ENCODE measurements around the gene TIMM17A.
A peak's percentile ranks its signal among the peaks of the same experiment; 100 is the strongest.

The TIMM17A gene

DNA sequence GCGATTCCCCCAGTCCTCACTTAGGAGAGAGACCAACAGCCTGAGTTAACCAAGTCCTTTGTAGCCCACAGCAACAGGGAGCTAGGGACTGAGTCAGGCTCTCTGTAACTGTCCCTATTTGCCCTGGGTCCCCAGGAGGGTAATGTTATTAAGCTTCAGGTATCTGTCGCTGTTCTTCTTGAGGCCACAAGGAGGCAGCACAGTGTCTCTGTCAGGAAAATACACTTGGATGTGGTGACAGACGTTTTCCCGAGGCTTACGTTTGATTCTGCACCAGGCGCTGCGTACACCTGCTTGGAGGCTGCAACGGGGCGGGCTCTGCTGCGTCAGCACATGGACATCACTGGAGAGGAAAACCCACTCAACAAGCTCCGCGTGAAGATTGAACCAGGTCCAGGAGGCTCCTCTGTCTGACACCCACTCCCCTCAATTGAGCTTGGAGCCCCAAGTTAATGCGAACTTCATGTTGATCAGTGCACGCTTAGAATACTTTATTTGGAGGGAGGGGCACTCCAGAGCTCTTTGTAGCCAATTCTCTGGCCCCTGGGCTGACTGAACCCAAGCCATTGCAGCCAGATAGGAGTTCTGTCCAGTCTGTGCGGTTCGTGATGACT is 44.4 kb downstream of the TIMM17A start:
- peak; percentile 83 for ATAC-seq
- TF ChIP-seq, protein P1, sequence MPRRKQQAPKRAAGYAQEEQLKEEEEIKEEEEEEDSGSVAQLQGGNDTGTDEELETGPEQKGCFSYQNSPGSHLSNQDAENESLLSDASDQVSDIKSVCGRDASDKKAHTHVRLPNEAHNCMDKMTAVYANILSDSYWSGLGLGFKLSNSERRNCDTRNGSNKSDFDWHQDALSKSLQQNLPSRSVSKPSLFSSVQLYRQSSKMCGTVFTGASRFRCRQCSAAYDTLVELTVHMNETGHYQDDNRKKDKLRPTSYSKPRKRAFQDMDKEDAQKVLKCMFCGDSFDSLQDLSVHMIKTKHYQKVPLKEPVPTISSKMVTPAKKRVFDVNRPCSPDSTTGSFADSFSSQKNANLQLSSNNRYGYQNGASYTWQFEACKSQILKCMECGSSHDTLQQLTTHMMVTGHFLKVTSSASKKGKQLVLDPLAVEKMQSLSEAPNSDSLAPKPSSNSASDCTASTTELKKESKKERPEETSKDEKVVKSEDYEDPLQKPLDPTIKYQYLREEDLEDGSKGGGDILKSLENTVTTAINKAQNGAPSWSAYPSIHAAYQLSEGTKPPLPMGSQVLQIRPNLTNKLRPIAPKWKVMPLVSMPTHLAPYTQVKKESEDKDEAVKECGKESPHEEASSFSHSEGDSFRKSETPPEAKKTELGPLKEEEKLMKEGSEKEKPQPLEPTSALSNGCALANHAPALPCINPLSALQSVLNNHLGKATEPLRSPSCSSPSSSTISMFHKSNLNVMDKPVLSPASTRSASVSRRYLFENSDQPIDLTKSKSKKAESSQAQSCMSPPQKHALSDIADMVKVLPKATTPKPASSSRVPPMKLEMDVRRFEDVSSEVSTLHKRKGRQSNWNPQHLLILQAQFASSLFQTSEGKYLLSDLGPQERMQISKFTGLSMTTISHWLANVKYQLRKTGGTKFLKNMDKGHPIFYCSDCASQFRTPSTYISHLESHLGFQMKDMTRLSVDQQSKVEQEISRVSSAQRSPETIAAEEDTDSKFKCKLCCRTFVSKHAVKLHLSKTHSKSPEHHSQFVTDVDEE (CRISPR knock-in tag; IDR thresholded peaks at IDR 0.05): no peak
- no peak for TF ChIP-seq CSDC2 (CRISPR knock-in tag; IDR thresholded peaks at IDR 0.05)
- TF ChIP-seq TCF4 (CRISPR knock-in tag; IDR thresholded peaks at IDR 0.05; ENCODE audit: borderline replicate concordance): no peak
- TF ChIP-seq, protein P2, sequence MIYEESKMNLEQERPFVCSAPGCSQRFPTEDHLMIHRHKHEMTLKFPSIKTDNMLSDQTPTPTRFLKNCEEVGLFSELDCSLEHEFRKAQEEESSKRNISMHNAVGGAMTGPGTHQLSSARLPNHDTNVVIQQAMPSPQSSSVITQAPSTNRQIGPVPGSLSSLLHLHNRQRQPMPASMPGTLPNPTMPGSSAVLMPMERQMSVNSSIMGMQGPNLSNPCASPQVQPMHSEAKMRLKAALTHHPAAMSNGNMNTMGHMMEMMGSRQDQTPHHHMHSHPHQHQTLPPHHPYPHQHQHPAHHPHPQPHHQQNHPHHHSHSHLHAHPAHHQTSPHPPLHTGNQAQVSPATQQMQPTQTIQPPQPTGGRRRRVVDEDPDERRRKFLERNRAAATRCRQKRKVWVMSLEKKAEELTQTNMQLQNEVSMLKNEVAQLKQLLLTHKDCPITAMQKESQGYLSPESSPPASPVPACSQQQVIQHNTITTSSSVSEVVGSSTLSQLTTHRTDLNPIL (CRISPR knock-in tag; IDR thresholded peaks at IDR 0.05; ENCODE audit: low read depth): no peak
- no peak for TF ChIP-seq ZNF70 (CRISPR knock-in tag; IDR thresholded peaks at IDR 0.05)
- no peak for TF ChIP-seq OSR1 (CRISPR knock-in tag; IDR thresholded peaks at IDR 0.05)
- TF ChIP-seq RARB (CRISPR knock-in tag; IDR thresholded peaks at IDR 0.05): no peak
- TF ChIP-seq, protein P3, sequence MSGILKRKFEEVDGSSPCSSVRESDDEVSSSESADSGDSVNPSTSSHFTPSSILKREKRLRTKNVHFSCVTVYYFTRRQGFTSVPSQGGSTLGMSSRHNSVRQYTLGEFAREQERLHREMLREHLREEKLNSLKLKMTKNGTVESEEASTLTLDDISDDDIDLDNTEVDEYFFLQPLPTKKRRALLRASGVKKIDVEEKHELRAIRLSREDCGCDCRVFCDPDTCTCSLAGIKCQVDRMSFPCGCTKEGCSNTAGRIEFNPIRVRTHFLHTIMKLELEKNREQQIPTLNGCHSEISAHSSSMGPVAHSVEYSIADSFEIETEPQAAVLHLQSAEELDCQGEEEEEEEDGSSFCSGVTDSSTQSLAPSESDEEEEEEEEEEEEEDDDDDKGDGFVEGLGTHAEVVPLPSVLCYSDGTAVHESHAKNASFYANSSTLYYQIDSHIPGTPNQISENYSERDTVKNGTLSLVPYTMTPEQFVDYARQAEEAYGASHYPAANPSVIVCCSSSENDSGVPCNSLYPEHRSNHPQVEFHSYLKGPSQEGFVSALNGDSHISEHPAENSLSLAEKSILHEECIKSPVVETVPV (CRISPR knock-in tag; IDR thresholded peaks at IDR 0.05): no peak
- no peak for TF ChIP-seq BACH2 (CRISPR knock-in tag; IDR thresholded peaks at IDR 0.05; ENCODE audit: borderline replicate concordance)
- no peak for TF ChIP-seq ZFP30 (CRISPR knock-in tag; IDR thresholded peaks at IDR 0.05)
- TF ChIP-seq, protein P4, sequence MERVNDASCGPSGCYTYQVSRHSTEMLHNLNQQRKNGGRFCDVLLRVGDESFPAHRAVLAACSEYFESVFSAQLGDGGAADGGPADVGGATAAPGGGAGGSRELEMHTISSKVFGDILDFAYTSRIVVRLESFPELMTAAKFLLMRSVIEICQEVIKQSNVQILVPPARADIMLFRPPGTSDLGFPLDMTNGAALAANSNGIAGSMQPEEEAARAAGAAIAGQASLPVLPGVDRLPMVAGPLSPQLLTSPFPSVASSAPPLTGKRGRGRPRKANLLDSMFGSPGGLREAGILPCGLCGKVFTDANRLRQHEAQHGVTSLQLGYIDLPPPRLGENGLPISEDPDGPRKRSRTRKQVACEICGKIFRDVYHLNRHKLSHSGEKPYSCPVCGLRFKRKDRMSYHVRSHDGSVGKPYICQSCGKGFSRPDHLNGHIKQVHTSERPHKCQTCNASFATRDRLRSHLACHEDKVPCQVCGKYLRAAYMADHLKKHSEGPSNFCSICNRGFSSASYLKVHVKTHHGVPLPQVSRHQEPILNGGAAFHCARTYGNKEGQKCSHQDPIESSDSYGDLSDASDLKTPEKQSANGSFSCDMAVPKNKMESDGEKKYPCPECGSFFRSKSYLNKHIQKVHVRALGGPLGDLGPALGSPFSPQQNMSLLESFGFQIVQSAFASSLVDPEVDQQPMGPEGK (CRISPR knock-in tag; IDR thresholded peaks at IDR 0.05; ENCODE audit: borderline replicate concordance): no peak
- no peak for TF ChIP-seq ZNF565 (CRISPR knock-in tag; conservative IDR thresholded peaks at IDR 0.05; ENCODE audit: low read depth)
- TF ChIP-seq ZNF8 (CRISPR knock-in tag; IDR thresholded peaks at IDR 0.05): no peak
- TF ChIP-seq SNAI2 (CRISPR knock-in tag; IDR thresholded peaks at IDR 0.05): no peak
- TF ChIP-seq ZFP3 (CRISPR knock-in tag; IDR thresholded peaks at IDR 0.05): no peak
- no peak for TF ChIP-seq GLIS3 (CRISPR knock-in tag; IDR thresholded peaks at IDR 0.05)
- no peak for TF ChIP-seq ZC3H10 (CRISPR knock-in tag; IDR thresholded peaks at IDR 0.05)
- TF ChIP-seq ISL1 (CRISPR knock-in tag; IDR thresholded peaks at IDR 0.05): no peak

DNA sequence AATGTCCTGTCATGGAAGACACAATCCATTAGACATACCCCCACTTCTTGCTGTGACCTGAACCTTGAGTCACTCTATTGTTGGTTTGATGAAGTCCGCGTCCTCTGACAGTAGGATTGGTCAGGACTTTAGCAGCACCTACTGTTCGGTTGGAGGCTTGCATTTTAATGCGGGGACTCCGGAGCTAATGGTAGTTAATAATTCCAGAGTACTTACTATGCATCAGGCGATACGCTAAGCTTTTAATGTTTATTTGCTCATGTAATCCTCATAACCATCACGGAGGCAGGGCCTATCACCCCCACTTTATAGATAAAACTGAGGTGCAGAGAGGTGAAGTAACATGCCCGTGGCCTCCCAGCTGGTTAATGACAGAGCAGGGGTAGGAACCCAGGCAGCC is 47.2 kb downstream of the TIMM17A start:
- TF ChIP-seq ESRRG (CRISPR knock-in tag; IDR thresholded peaks at IDR 0.05): no peak
- TF ChIP-seq ZNF565 (CRISPR knock-in tag; conservative IDR thresholded peaks at IDR 0.05; ENCODE audit: low read depth): no peak
- TF ChIP-seq, protein P1 (CRISPR knock-in tag; IDR thresholded peaks at IDR 0.05): no peak
- no peak for TF ChIP-seq ZFP3 (CRISPR knock-in tag; IDR thresholded peaks at IDR 0.05)
- TF ChIP-seq, protein P2 (CRISPR knock-in tag; IDR thresholded peaks at IDR 0.05; ENCODE audit: low read depth): no peak
- TF ChIP-seq, protein P4 (CRISPR knock-in tag; IDR thresholded peaks at IDR 0.05; ENCODE audit: borderline replicate concordance): no peak
- TF ChIP-seq ZNF8 (CRISPR knock-in tag; IDR thresholded peaks at IDR 0.05): no peak
- TF ChIP-seq ARNTL (CRISPR knock-in tag; IDR thresholded peaks at IDR 0.05; ENCODE audit: borderline replicate concordance, low read depth): no peak
- no peak for TF ChIP-seq GLIS3 (CRISPR knock-in tag; IDR thresholded peaks at IDR 0.05)
- no peak for ATAC-seq

Data from SK-N-SH treated with all-trans-retinoic acid at 6 μM for 48 hours (cell line).